K562 (cell line): Measurements from ENCODE around the gene HOXC10. TPM values are rescaled to one million over a fixed set of nuclear protein-coding genes. Genes with fewer than 3 reads are reported as not detected.

Source experiments
- ATAC-seq: fragments of 200-7000 bp; cut with Tn5 transposase; 3 replicates; pipeline ENCODE4 v1.9.1; 2020; ENCODE audit warnings: moderate library complexity
- BruUV-seq: library from RNA; stranded (reverse); fragments of 400-500 nt; replicated peaks from 2 replicates; lab custom pipeline; 2021; lab: Mats Ljungman, UMichigan
- CTCF ChIA-PET: fragments of 300-600 bp; formaldehyde crosslinking; extraction: SDS; loops from one replicate; lab custom pipeline; 2021; ENCODE audit warnings: low intra/inter-chr PET ratio; lab: Yijun Ruan, JAX
- POLR2A ChIA-PET: fragments of 300-600, 350-650 bp; sonication (Branson Sonifier 250); formaldehyde crosslinking; extraction: SDS; loops from one replicate; lab custom pipeline; 2021; ENCODE audit warnings: antibody characterized with exemption, inconsistent platforms; lab: Yijun Ruan, JAX
- DNase-seq, 4 experiments: peaks; one replicate each; pipeline versions ENCODE4 v3.0.0 to v3.0.0-alpha.2; 2011 to 2018; ENCODE audit warnings: low spot score in 3 of 4, mixed read lengths in 3 of 4; ENCODE audit errors: extremely low read depth in 1 of 4
- FAIRE-seq: peaks from 2 replicates; lab custom pipeline; 2011; peaks lifted over from hg19 to GRCh38; lab: Jason Lieb, UNC
- H2AFZ ChIP-seq: 2 replicates; pipeline ENCODE4 v1.6.0; 2011; ENCODE audit warnings: low read depth, low read length, control low read depth, inconsistent platforms
- H3K27ac ChIP-seq: fragments of 200-600 bp; 3 replicates; pipeline ENCODE4 v1.8.0; 2011; ENCODE audit warnings: low read depth, mild to moderate bottlenecking, control low read depth, inconsistent platforms, low read length, moderate library complexity, mixed read lengths; ENCODE audit errors: extremely low read depth
- H3K27me3 ChIP-seq, 2 experiments: fragments of 300-600 bp in 1 of 2; 2 replicates in 1 of 2; 3 replicates in 1 of 2; pipeline versions ENCODE4 v1.6.0 to v1.8.0; 2011; ENCODE audit warnings: inconsistent platforms in 2 of 2, low read length in 2 of 2, mild to moderate bottlenecking in 1 of 2, mixed read lengths in 1 of 2, moderate library complexity in 1 of 2; ENCODE audit not compliant: control insufficient read depth in 2 of 2, insufficient read depth in 2 of 2
- H3K36me3 ChIP-seq: fragments of 300-600 bp; 3 replicates; pipeline ENCODE4 v1.8.0; 2011; ENCODE audit warnings: mild to moderate bottlenecking, low read length, inconsistent platforms; ENCODE audit not compliant: control insufficient read depth, insufficient read depth
- H3K4me1 ChIP-seq, 2 experiments: fragments of 200-600 bp in 1 of 2; replicated peaks in 1 of 2; 2 replicates in 1 of 2; 3 replicates in 1 of 2; pipeline versions ENCODE4 v1.5.1 to v1.8.0; 2011; ENCODE audit warnings: inconsistent platforms in 2 of 2, low read length in 2 of 2, mild to moderate bottlenecking in 1 of 2, mixed read lengths in 1 of 2, moderate library complexity in 1 of 2; ENCODE audit not compliant: control insufficient read depth in 2 of 2, insufficient read depth in 2 of 2
- H3K4me2 ChIP-seq: 2 replicates; pipeline ENCODE4 v1.6.1; 2011; ENCODE audit warnings: low read length, control low read depth, inconsistent platforms, mixed read lengths; ENCODE audit not compliant: insufficient read depth
- H3K4me3 ChIP-seq: fragments of 200-600 bp; sonication (generic), shearing (Covaris generic); 2 replicates; pipeline ENCODE4 v1.5.1; 2016; ENCODE audit warnings: control low read depth, inconsistent platforms
- H3K79me2 ChIP-seq: fragments of 200-600 bp; 3 replicates; pipeline ENCODE4 v1.8.0; 2011; ENCODE audit warnings: low read length, inconsistent platforms; ENCODE audit not compliant: control insufficient read depth, insufficient read depth
- H3K9ac ChIP-seq, 2 experiments: 2 replicates each; pipeline versions ENCODE4 v1.6.0 to v1.6.1; 2011; ENCODE audit warnings: low read depth in 2 of 2, low read length in 2 of 2, control low read depth in 1 of 2, inconsistent platforms in 1 of 2, mild to moderate bottlenecking in 1 of 2, mixed read lengths in 1 of 2; ENCODE audit not compliant: insufficient read depth in 1 of 2
- H3K9me1 ChIP-seq: one replicate; pipeline ENCODE4 v1.6.0; 2011; ENCODE audit warnings: inconsistent platforms, mild to moderate bottlenecking, low read length, moderate library complexity; ENCODE audit not compliant: control insufficient read depth, insufficient read depth
- H3K9me3 ChIP-seq: replicated peaks from 2 replicates; pipeline ENCODE4 v1.5.1; 2011; ENCODE audit warnings: low read depth, low read length, inconsistent platforms; ENCODE audit not compliant: control insufficient read depth, insufficient read depth
- H4K20me1 ChIP-seq: replicated peaks from 2 replicates; pipeline ENCODE4 v1.6.1; 2011; ENCODE audit warnings: low read length, inconsistent platforms, mixed read lengths; ENCODE audit not compliant: control insufficient read depth, insufficient read depth
- ASH1L ChIP-seq: fragments of 450-650 bp; IDR thresholded peaks from 2 replicates; pipeline ENCODE4 v1.6.1; 2018; ENCODE audit warnings: borderline replicate concordance, mild to moderate bottlenecking, low read depth; ENCODE audit not compliant: partially characterized antibody
- ATF2 ChIP-seq: sonication (generic); formaldehyde crosslinking; IDR thresholded peaks from 2 replicates; pipeline ENCODE4 v1.8.1; 2022; ENCODE audit warnings: missing genetic modification reagents
- ESRRA ChIP-seq: fragments of 450-650 bp; IDR thresholded peaks from 2 replicates; pipeline ENCODE4 v1.6.1; 2014; ENCODE audit warnings: low read depth, mild to moderate bottlenecking, moderate library complexity, borderline replicate concordance
- HBP1 ChIP-seq: fragments of 450-650 bp; formaldehyde crosslinking; IDR thresholded peaks from 2 replicates; pipeline ENCODE4 v1.4.0; 2022; ENCODE audit warnings: missing genetic modification characterization
- HMG20A ChIP-seq: fragments of 450-650 bp; formaldehyde crosslinking; conservative IDR thresholded peaks from 2 replicates; pipeline ENCODE4 v1.4.0; 2020; ENCODE audit warnings: mild to moderate bottlenecking, mixed read lengths
- IRF9 ChIP-seq: fragments of 450-650 bp; IDR thresholded peaks from 2 replicates; pipeline ENCODE4 v1.6.1; 2016; ENCODE audit warnings: missing biosample characterization, missing genetic modification characterization
- MAFF ChIP-seq: IDR thresholded peaks from 2 replicates; pipeline ENCODE4 v1.6.1; 2012; ENCODE audit warnings: low read length, improper control_type of control experiment
- NR1H2 ChIP-seq: sonication (generic); formaldehyde crosslinking; IDR thresholded peaks from 2 replicates; pipeline ENCODE4 v1.4.0; 2020; ENCODE audit warnings: mild to moderate bottlenecking, missing genetic modification reagents
- RBM34 ChIP-seq: fragments of 200-400 bp; formaldehyde crosslinking; IDR thresholded peaks from 2 replicates; pipeline ENCODE4 v1.6.1; 2018; ENCODE audit warnings: low read length, borderline replicate concordance; ENCODE audit not compliant: insufficient read depth
- RFX7 ChIP-seq: fragments of 250-450 bp; sonication (Bioruptor Pico); IDR thresholded peaks from 2 replicates; pipeline ENCODE4 v1.5.1; 2021; ENCODE audit warnings: mild to moderate bottlenecking
- TARDBP ChIP-seq: fragments of 450-650 bp; IDR thresholded peaks from 2 replicates; pipeline ENCODE4 v1.6.1; 2016
- TFAM ChIP-seq: fragments of 250-450 bp; sonication (Bioruptor Pico); conservative IDR thresholded peaks from 2 replicates; pipeline ENCODE4 v1.5.0; 2021; ENCODE audit warnings: mild to moderate bottlenecking, moderate library complexity
- ZBED1 ChIP-seq: IDR thresholded peaks from 2 replicates; pipeline ENCODE4 v1.6.1; 2014
- ZNF316 ChIP-seq: fragments of 450-650 bp; IDR thresholded peaks from 2 replicates; pipeline ENCODE4 v1.6.1; 2016
- ZNF518B ChIP-seq: fragments of 250-450 bp; sonication (Bioruptor Pico); IDR thresholded peaks from 2 replicates; pipeline ENCODE4 v1.5.0; 2021; ENCODE audit warnings: mild to moderate bottlenecking, moderate library complexity
- WGBS: fragments of 100-300 bp; shearing (Covaris generic); methylation state at CpG from one replicate; pipeline ENCODE4 v1.1.6; 2016; ENCODE audit warnings: low coverage, mixed read lengths; ENCODE audit not compliant: insufficient coverage; ENCODE audit errors: missing lambda C conversion rate; 5-methylcytosine and 5-hydroxymethylcytosine counted together
- in situ Hi-C: fragments of 300-500 bp; cut with MboI; formaldehyde crosslinking; loops from 4 replicates; pipeline ENCODE4 v1.15.0; 2018; ENCODE audit warnings: inconsistent platforms, mixed read lengths
- intact Hi-C: fragments of 100-400 bp; cut with micrococcal nuclease; formaldehyde crosslinking; loops from 2 replicates; pipeline ENCODE4 v1.14.2; 2022
- polyA plus RNA-seq, 8 experiments: library from polyadenylated mRNA; depleted of rRNA in 4 of 8; stranded (reverse) in 5 of 8; unstranded in 3 of 8; fragments of >200 nt; fragmentation: Nextera tagmentation in 2 of 8; fragmentation: Illumina TruSeq in 1 of 8; extraction: Ambion mirVana in 2 of 8; extraction: Trizol in 1 of 8; gene quantifications; 2 replicates each; pipeline versions ENCODE4 v1.2.1 to v1.2.3, GENCODE V29; 2011 to 2014; ENCODE audit warnings: inconsistent platforms in 1 of 8, missing spikeins in 1 of 8
- total RNA-seq, 7 experiments: library from RNA; depleted of rRNA in 6 of 7; stranded (reverse); fragments of >200 nt in 6 of 7; fragmentation: Illumina TruSeq in 2 of 7; extraction: Trizol in 2 of 7; gene quantifications; 2 replicates each; pipeline versions ENCODE4 v1.2.1 to v1.2.3, GENCODE V29; 2011 to 2021; ENCODE audit warnings: low replicate concordance in 1 of 7

The HOXC10 gene
- total and polyA plus RNA-seq, 9 of the 15 experiments (the other 6 are each of a cell fraction or from before 2014, with no cell fraction given), result 0.13 to 0.77 (median 0.35) TPM; not detected in 2

- DNase-seq (no peak), ATAC-seq (no peak), FAIRE-seq (no peak)
- no peaks in the 10 kb centered on the region for H3K36me3 ChIP-seq
- ChIA-PET CTCF (no interaction called here), POLR2A (interaction anchor here (0.9 to 1.2 kb wide), 2 partner anchors 25 to 29 kb away, joined by 3 to 4 read pairs; no protein-coding TSS in a partner anchor)
- no peaks in the 10 kb centered on the region for H3K79me2 ChIP-seq
- in situ Hi-C loops, result no loop called here
- H3K27ac ChIP-seq, result no peak overlapping the region
- no peak overlapping the region for H2AFZ ChIP-seq
- H4K20me1 ChIP-seq, result peaks cover 5% of the 10 kb centered on the region
- no peaks in the 10 kb centered on the region for H3K9me1 ChIP-seq
- intact Hi-C loops, result no loop called here
- peaks cover 0 to 15% of the 10 kb centered on the region in 2 experiments; a peak in 4 of 5 replicates for H3K4me1 ChIP-seq
- BruUV-seq, result no TSS peak
- WGBS, result 5% methylated on average over 24 of the region's 24 CpGs
- no peak overlapping the region; a peak in 1 of 4 replicates for H3K9ac ChIP-seq
- H3K9me3 ChIP-seq, result no peaks in the 10 kb centered on the region
- no peak overlapping the region for H3K4me3 ChIP-seq
- H3K27me3 ChIP-seq, result peaks cover 81 to 90% of the 10 kb centered on the region in 2 experiments
- no peak overlapping the region for H3K4me2 ChIP-seq
- no peak for TF ChIP-seq IRF9 (tag)
- no peak for TF ChIP-seq TFAM (CRISPR knock-in tag)
- TF ChIP-seq HMG20A, result no peak
- no peak for TF ChIP-seq ZBED1
- no peak for TF ChIP-seq ZNF518B (CRISPR knock-in tag)
- TF ChIP-seq MAFF, result no peak
- TF ChIP-seq ESRRA, result no peak
- TF ChIP-seq ZNF316, result no peak
- TF ChIP-seq ATF2 (CRISPR knock-in tag), result no peak
- no peak for TF ChIP-seq RBM34
- TF ChIP-seq NR1H2 (CRISPR knock-in tag), result no peak
- no peak for TF ChIP-seq TARDBP
- no peak for TF ChIP-seq HBP1 (CRISPR knock-in tag)
- TF ChIP-seq ASH1L, result no peak
- TF ChIP-seq RFX7, result no peak
Observed at GRCh38 chr12:53968214-53969127, 16.5 kb upstream of the HOXC10 start.
